Smooth muscle cell of the brain vasculature (primary cell): ENCODE measurements around the gene CCDC190.
"Not testable (repeated sequence)": the region's sequence is repeated elsewhere in the genome, so short reads cannot be mapped to it uniquely, and the experiment has no call there.

Experiments
- DNase-seq: peaks from one replicate; pipeline ENCODE4 v3.0.0-alpha.2; 2012; ENCODE audit warnings: low read depth, low spot score

Gene CCDC190

GRCh38 chr1:162832470-162832869 lies 28.5 kb downstream of the CCDC190 start:
- DNase-seq = no peak

DNA sequence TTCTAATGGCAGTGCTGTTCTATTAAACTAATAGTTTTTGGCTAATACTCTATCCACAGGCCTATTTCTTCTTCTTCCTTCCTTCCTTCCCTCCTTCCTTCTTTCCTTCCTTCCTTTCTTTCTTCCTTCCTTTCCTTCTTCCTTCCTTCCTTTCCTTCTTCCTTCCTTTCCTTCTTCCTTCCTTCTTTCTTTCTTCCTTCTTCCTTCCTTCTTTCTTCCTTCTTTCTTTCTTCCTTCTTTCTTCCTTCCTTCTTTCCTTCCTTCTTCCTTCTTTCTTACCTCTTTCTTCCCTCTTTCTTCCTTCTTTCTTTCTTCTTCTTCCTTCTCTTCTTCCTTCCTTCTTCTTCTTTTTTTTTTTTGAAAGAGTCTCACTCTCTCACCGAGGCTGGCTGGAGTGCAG lies 31.7 kb downstream of the CCDC190 start:
- DNase-seq = no peak

DNA sequence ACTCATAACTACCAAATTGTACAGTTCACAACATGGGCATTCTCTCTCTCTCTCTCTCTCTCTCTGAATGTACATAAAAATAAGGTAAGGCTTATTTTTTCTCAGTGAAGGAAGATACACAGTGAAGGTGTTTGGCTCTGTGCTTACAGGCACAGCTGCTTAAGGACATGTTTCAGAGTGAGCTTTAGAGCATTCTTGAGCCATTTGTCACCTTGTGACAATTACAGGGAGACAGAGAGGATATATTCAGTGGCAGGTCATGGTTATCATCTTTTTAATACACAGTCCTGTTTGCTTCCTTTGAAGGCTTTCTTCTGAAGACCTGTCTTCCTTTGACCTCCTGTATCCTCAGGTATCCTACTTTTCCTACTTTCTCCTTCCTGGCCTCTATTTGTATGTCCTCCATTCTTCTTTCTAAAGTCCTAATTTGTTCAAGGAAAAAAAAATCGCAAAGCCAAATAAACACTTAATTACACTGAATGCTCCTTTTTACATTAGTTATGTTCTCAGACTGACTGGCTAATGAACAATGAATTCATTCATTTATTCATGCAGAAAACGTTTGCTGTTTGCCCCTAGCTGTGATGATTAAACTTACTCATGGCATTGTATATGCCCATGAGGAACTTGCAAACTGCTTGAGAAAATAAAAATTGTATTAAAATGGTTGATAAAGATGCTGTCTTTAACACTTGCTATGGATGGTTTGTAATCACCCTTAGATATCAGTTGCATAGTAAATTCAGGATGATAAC lies 37.0 kb downstream of the CCDC190 start:
- no peak for DNase-seq

DNA sequence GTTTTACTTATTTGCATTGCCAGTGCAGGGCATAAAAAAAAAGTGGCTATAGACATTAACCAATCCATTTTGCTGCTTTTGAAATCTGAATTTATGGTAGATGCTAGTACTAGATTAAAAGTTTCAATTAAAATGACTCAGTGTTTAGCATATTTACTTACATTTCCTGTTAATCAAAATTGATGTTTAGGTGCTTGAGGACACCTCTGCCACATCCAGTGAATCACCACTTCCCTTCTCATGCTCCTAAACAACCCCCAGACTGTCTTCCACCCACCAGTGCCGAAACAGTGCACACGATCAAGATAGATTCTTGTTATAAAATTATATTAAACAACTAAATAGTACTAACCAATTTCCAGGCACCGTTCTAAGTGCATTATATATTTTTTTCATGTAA lies 37.7 kb downstream of the CCDC190 start:
- DNase-seq = no peak

GRCh38 chr1:162822391-162823200 lies 38.4 kb downstream of the CCDC190 start:
- DNase-seq = no peak

DNA sequence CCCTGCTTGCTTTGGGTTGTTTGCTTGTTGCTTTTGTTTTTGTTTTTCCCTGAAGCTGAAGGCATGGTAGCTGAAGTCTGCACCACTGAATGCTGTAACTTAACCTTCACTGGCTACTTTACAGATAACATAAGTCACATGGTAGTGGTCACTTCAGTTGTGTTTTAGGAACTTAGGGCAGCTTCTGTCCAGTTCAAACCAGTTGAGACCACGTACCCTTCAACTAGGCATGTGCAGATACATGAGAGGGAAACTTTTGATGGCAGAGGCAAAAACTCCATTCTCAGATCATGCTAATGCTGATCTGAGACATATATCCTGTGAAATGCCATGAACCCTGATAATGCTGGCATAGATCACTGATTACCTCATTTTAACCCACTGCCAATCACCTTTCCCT lies 42.3 kb downstream of the CCDC190 start:
- not testable (repeated sequence) for DNase-seq

DNA sequence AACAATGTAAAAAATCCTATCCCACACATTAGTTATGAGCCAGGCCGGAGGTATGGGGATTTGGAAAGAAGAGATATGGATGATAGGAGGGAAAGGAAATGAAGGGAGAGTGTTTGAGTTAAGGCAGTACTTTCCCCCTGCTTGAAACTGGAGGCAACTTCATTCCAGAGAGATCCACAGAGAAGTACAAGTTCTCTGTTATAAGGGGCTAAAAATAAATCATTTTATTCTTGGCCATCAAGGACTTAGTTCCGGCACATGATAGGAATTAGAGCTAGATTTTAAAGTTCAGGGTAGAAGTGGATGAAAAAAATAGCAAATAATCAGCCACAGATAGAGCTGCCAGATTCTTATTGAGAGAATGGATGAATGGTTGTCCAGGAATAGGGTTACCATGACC lies 42.8 kb downstream of the CCDC190 start:
- not testable (repeated sequence) for DNase-seq

DNA sequence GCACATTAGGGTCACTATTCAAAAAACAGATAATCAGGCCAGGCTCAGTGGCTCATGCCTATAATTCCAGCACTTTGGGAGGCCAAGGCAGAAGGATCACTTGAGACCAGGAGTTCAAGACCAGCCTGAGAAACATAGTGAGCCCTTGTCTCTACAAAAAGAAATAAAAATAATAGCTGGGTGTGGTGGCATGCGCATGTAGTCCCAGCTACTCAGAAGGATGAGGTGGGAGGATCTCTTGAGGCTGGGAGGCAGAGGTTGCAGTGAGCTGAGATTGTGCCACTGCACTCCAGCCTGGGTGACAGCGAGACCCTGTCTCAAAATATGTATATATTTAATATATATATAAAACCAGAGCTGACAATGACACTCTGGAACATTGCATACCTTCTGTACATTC lies 48.6 kb downstream of the CCDC190 start:
- DNase-seq = not testable (repeated sequence)

- DNase-seq = not testable (repeated sequence)
These were observed 53.5 kb downstream of the CCDC190 start for GRCh38 chr1:162807503-162807902.
